Heart left ventricle (tissue), 16 donors: ENCODE data around the gene BLOC1S2. TPM values are rescaled to one million over a fixed set of nuclear protein-coding genes. Genes with fewer than 3 reads are reported as not detected.

Experiments
- ATAC-seq, 4 donors: fragments of 200-7000 bp; cut with Tn5 transposase; one replicate each; pipeline ENCODE4 v1.9.1; 2020 to 2022; ENCODE audit warnings: moderate library complexity in 4 of 4, mild to moderate bottlenecking in 3 of 4, moderate number of reproducible peaks in 1 of 4
- DNase-seq, 5 donors: peaks; one replicate each; pipeline ENCODE4 v3.0.0-alpha.2; 2020
- H3K27ac ChIP-seq, 12 donors: fragments of 200-600 bp; sonication (generic) in 4 of 12; one replicate each; pipeline versions ENCODE4 v1.5.0 to v1.8.0; 2016 to 2022; ENCODE audit warnings: mild to moderate bottlenecking in 2 of 12
- H3K27me3 ChIP-seq, 9 donors: fragments of 200-600 bp; sonication (generic) in 2 of 9; one replicate each; pipeline versions ENCODE4 v1.5.1 to v1.8.0; 2016 to 2022; ENCODE audit warnings: mild to moderate bottlenecking in 3 of 9
- H3K36me3 ChIP-seq, 9 donors: fragments of 200-600 bp; sonication (generic) in 2 of 9; one replicate each; pipeline versions ENCODE4 v1.5.0 to v1.8.0; 2018 to 2022; ENCODE audit warnings: mild to moderate bottlenecking in 2 of 9
- H3K4me1 ChIP-seq, 12 donors: fragments of 200-600 bp; sonication (generic) in 4 of 12; one replicate each; pipeline versions ENCODE4 v1.5.0 to v1.8.0; 2016 to 2022; ENCODE audit warnings: mild to moderate bottlenecking in 3 of 12
- H3K4me3 ChIP-seq, 12 donors: fragments of 200-600 bp; sonication (generic) in 4 of 12; one replicate each; pipeline versions ENCODE4 v1.5.0 to v1.8.0; 2017 to 2022; ENCODE audit warnings: mild to moderate bottlenecking in 9 of 12, moderate library complexity in 4 of 12
- H3K9me3 ChIP-seq, 12 donors: fragments of 200-600 bp; sonication (generic) in 4 of 12; one replicate each; pipeline versions ENCODE4 v1.5.0 to v1.8.0; 2016 to 2022; ENCODE audit warnings: mild to moderate bottlenecking in 1 of 12
- POLR2A ChIP-seq, 2 donors: fragments of 450-650 bp; IDR thresholded peaks; one replicate each; pipeline ENCODE4 v1.6.1; 2017; ENCODE audit warnings: antibody characterized with exemption in 2 of 2, mild to moderate bottlenecking in 2 of 2, moderate library complexity in 2 of 2
- WGBS, 4 donors: extraction: QIAGEN DNeasy Blood & Tissue Kit in 2 of 4; methylation state at CpG; one replicate each; pipeline versions ENCODE4 v1.1.5 to v1.1.7; 2013 to 2018; 5-methylcytosine and 5-hydroxymethylcytosine counted together
- intact Hi-C, 10 donors: fragments of 100-400 bp; cut with DNase I; formaldehyde crosslinking; loops; one replicate each; pipeline versions ENCODE4 v1.11.1 to v1.14.2; 2022
- long read RNA-seq, 3 donors: library from polyadenylated mRNA; unstranded; transcript quantifications; one replicate each; pipeline ENCODE4 v2.0.0, GENCODE V29; 2020 to 2021
- polyA plus RNA-seq, 2 donors: library from polyadenylated mRNA; stranded (reverse); fragments of 200-250 nt; gene quantifications; one replicate each; pipeline ENCODE4 v1.2.3, GENCODE V29; 2013
- total RNA-seq, 9 donors: library from RNA; depleted of rRNA in 2 of 9; stranded (reverse); fragments of >200 nt in 2 of 9; fragmentation: NEBNext Ultra II Directional in 3 of 9; extraction: Animal tissue kit (Norgen Biotek cat#: 25700) in 3 of 9; gene quantifications; one replicate each; pipeline versions ENCODE4 v1.1.0 to v1.2.4, GENCODE V29; 2016 to 2023
- TF ChIP-seq, protein P1 (sequence below), 12 donors: fragments of 200-600 bp; sonication (generic) in 4 of 12; IDR thresholded peaks; one replicate each; pipeline versions ENCODE4 v1.5.0 to v1.8.0; 2018 to 2022; ENCODE audit warnings: antibody characterized with exemption in 12 of 12, mild to moderate bottlenecking in 5 of 12
- donor health status: ischemic (EF 13 %, LVEDD 7.1; RV severe dilation, severe dysfunction).
- donor health status: healthy with polysubstance abuse.
- donor health status: DM: no; HTN: yes; CAD: no.
- donor health status: DM: no; HTN: no; CAD: no.
- donor health status: ischemic (EF 25% LVEDD 6.9; RV normal size, moderate dysfunction).
- donor health status: ischemic (EF 25% LVEDD 5.7; RV mildly dilated, moderate dysfunction).
- donor health status: healthy.
- donor health status: DM: yes; HTN: yes; CAD: no.
- donor health status: ischemic (EF 35%, LVEDD 5.7; RV mildly dilated, moderate dysfunction).
- donor health status: nonischemic (EF 11% LVEDD 7.7; RV severe dilation, severe dysfunction).
- donor health status: DM: yes; HTN: yes; CAD: no.
- donor health status: PGD.
- donor health status: ischemic (EF 29% LVEDD 5.4; RV normal size, mild dysfunction).
- donor health status: nonischemic (EF 23%, LVEDD 6.1; RV moderate dilation, normal function).

BLOC1S2 gene
- 10 to 100 TPM; 14.6 to 32.0 (median 20.8) TPM for total RNA-seq
- 10 to 100 TPM; 23.0 to 43.8 TPM for polyA plus RNA-seq
- long read RNA-seq, donor 1, transcript BLOC1S2-202 (5 exons, 1,249 nt) = major isoform, 17 of 17 reads
- long read RNA-seq, donor 1, partial matches to known transcripts = 0 of 17 reads
- long read RNA-seq, donor 1, other reads (novel, unspliced or antisense) = 0 of 17 reads
- long read RNA-seq, donor 2, transcript BLOC1S2-202 (5 exons, 1,249 nt) = major isoform, 31 of 38 reads
- long read RNA-seq, donor 2, partial matches to known transcripts = 0 of 38 reads
- long read RNA-seq, donor 2, other reads (novel, unspliced or antisense) = 5 of 38 reads
- long read RNA-seq, donor 3, transcript BLOC1S2-202 (5 exons, 1,249 nt) = major isoform, 12 of 13 reads
- long read RNA-seq, donor 3, partial matches to known transcripts = 1 of 13 reads
- long read RNA-seq, donor 3, other reads (novel, unspliced or antisense) = 0 of 13 reads

DNA sequence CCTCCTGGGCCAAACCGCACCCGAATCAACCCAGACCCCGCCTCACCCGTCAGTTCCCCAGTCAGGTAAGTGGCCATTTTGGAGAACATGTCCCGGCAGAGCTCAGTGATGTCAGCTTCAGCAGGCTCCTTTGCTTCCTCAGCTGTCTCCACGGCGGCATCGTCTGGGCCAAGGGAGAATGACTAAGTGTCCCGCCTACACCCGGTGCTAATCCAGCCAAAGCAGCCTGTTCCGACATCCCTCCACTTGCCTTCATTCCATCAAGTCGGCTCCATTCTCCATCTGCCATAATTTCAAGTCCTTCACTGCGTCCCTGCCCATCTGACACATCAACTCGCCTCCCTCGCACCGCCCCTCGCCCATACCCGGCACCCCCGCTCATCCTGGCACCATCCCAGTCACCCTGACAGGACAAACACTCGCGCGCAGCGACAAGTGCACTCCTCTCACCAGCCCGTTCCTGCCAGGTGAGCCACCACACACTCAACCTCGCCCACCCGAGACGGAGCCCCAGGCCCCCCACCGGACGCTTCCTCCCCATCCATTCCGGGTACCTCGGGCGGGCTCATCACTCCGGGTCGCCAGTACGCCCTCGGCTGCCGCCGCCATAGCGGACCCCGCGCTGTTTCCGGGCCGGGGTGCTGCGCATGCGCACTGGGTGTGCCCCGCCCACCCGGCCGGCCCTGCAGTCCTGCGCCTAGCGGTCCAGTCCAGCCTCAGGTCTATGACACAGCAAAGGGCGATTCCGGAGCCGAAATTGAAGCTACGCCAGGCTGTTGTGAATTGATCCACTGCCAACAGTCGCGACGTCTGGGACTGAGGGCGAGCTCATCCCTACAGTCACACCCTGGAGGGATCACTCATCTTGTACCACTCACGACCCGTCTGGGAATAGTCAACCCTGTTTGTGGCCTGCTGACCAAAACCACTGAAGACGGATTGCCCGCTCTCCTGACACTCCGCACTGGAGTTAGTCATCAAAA lies at the start of gene BLOC1S2:
BLOC1S2 (minus strand) TSS at position 630 of the 983 bp plus-strand sequence; CDS start at position 609, 21 bp downstream.
- Histone ChIP-seq H3K4me1 (peaks cover 2 to 55% (median 28%) of the 10 kb centered on the region in 12 donors), H3K9me3 (no peaks in the 10 kb centered on the region), H3K27ac (peak within 1 kb of the TSS; percentile 86 to 97 (median 91)), H3K36me3 (peaks cover 0 to 31% (median 12%) of the 10 kb centered on the region in 9 donors), H3K27me3 (no peaks in the 10 kb centered on the region), H3K4me3 (peak within 1 kb of the TSS; percentile 72 to 95 (median 86))
- peak in 1 of 2 donors; percentile 81 for TF ChIP-seq POLR2A (IDR thresholded peaks at IDR 0.05)
- TF ChIP-seq, protein P1, sequence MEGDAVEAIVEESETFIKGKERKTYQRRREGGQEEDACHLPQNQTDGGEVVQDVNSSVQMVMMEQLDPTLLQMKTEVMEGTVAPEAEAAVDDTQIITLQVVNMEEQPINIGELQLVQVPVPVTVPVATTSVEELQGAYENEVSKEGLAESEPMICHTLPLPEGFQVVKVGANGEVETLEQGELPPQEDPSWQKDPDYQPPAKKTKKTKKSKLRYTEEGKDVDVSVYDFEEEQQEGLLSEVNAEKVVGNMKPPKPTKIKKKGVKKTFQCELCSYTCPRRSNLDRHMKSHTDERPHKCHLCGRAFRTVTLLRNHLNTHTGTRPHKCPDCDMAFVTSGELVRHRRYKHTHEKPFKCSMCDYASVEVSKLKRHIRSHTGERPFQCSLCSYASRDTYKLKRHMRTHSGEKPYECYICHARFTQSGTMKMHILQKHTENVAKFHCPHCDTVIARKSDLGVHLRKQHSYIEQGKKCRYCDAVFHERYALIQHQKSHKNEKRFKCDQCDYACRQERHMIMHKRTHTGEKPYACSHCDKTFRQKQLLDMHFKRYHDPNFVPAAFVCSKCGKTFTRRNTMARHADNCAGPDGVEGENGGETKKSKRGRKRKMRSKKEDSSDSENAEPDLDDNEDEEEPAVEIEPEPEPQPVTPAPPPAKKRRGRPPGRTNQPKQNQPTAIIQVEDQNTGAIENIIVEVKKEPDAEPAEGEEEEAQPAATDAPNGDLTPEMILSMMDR (IDR thresholded peaks at IDR 0.05) = peak in 2 of 12 donors; percentile 21 to 24
- 1 to 2% (median 2%) methylated on average over 45 to 63 of the region's 63 CpGs for WGBS, 4 donors
- intact Hi-C loops = loop anchor here in 1 of 10 donors (1.0 kb wide), 1 partner anchor 19 kb away; the partner anchor contains the start of gene CWF19L1
- peak; percentile 86 to 94 (median 90) for DNase-seq
- peak; percentile 90 to 98 (median 97) for ATAC-seq

DNA sequence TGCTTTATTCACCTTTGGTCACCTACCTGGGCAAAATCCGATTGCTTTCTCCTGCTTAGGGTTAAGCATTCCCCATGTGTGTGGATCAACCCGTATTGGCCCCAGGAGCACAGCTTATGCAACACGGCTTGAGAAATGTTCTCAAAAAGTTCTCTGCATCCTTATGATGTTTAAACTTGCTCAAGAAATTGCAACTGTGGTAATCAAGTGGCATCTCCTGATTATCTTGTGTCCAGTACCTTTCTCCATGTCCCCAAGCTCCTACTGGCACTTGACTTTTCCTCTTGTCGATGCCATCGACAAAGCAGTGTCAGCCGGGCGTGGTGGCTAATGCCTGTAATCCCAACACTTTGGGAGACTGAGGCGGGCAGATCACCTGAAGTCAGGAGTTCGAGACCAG lies 48.3 kb upstream of the BLOC1S2 start:
- no peak for ATAC-seq
- 83 to 92% (median 87%) methylated on average over 7 to 9 of the region's 9 CpGs for WGBS, 4 donors
- Histone ChIP-seq H3K27me3 (peaks cover 0 to 38% (median 14%) of the 10 kb centered on the region in 9 donors), H3K36me3 (no peaks in the 10 kb centered on the region), H3K4me1 (peaks cover 0 to 8% (median 0%) of the 10 kb centered on the region in 12 donors), H3K27ac (no peak overlapping the region), H3K4me3 (no peak overlapping the region), H3K9me3 (no peaks in the 10 kb centered on the region)
- DNase-seq = no peak
- TF ChIP-seq, protein P1 (IDR thresholded peaks at IDR 0.05) = no peak
- TF ChIP-seq POLR2A (IDR thresholded peaks at IDR 0.05) = no peak
- intact Hi-C loops = loop anchor here (5.0 to 10.0 kb wide), 6 partner anchors 170 to 543 kb away; partner anchors contain the start of gene SEC31B (in 7 of the 10)

DNA sequence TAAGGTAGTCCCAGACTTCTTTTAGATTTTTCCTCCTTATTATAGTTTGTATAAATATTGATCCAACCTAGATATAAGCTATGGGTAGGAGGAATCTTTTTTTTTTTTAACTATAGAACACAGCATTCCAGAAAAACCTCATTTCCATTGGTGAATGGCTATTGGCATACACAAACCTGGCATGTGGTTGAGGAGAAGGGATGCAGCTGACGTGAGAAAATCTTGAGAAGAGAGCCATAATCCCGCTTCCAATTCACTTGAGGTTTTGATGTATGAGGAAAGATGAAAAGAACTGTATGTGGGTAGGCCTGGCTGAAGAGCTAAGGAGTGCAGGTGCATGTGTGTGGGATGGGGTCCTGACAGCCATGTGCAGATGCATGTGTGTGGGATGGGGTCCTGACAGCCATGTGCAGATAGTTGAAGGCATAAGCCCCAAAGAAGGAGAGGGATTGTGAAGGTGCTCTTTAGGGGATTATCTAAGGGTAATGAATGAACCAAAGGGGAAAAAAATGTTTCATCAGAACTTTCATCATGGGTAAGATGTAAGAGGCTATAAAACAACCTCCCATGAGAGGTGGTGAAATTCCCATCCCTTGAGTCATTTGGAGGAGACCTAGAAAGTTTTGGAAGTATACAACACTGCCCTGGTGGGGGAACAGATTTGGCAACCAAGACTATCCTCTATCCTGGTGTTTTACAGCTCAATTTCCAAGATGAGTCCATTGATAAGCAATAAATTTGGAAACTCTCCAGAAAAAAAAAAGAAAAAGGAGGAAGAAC lies 47.4 kb upstream of the BLOC1S2 start:
- intact Hi-C loops = loop anchor here in 3 of 10 donors (10.0 kb wide), 3 partner anchors 171 to 541 kb away; partner anchors contain the start of gene SEC31B (in 1 of the 3)
- TF ChIP-seq, protein P1 (IDR thresholded peaks at IDR 0.05) = no peak
- TF ChIP-seq POLR2A (IDR thresholded peaks at IDR 0.05) = no peak
- no peaks in the 10 kb centered on the region for H3K9me3 ChIP-seq
- peaks cover 0 to 47% (median 15%) of the 10 kb centered on the region in 9 donors for H3K27me3 ChIP-seq
- WGBS, 4 donors = 69 to 81% (median 73%) methylated on average over 2 of the region's 2 CpGs
- no peak overlapping the region for H3K4me3 ChIP-seq
- H3K4me1 ChIP-seq = no peaks in the 10 kb centered on the region
- ATAC-seq (no peak), DNase-seq (no peak)
- H3K27ac ChIP-seq = no peak overlapping the region
- H3K36me3 ChIP-seq = no peaks in the 10 kb centered on the region
